Smooth muscle cell (in vitro differentiated cells): ENCODE data around the gene OGT. TPM values are rescaled to one million over a fixed set of nuclear protein-coding genes. Genes with fewer than 3 reads are reported as not detected.
"Not testable (repeated sequence)": the region's sequence is repeated elsewhere in the genome, so short reads cannot be mapped to it uniquely, and the experiment has no call there.

Source experiments
- DNase-seq: peaks from one replicate; lab custom pipeline; 2025; ENCODE audit not compliant: unreplicated experiment; lab: John Stamatoyannopoulos, UW
- H2AFZ ChIP-seq: fragments of 200-600 bp; sonication (generic); 2 replicates; pipeline ENCODE4 v1.6.0; 2016; ENCODE audit warnings: antibody characterized with exemption, low read depth, mild to moderate bottlenecking
- H3F3A ChIP-seq: fragments of 200-600 bp; sonication (generic); 2 replicates; pipeline ENCODE4 v1.6.0; 2017; ENCODE audit warnings: antibody characterized with exemption, low read depth
- H3K27ac ChIP-seq: fragments of 200-600 bp; sonication (generic); 2 replicates; pipeline ENCODE4 v1.5.1; 2016; ENCODE audit warnings: low read depth, mild to moderate bottlenecking
- H3K27me3 ChIP-seq: fragments of 200-600 bp; sonication (generic); 2 replicates; pipeline ENCODE4 v1.6.1; 2016; ENCODE audit warnings: low read depth, mild to moderate bottlenecking
- H3K36me3 ChIP-seq: fragments of 200-600 bp; sonication (generic); 2 replicates; pipeline ENCODE4 v1.5.1; 2016; ENCODE audit warnings: low read depth
- H3K4me1 ChIP-seq: fragments of 200-600 bp; sonication (generic); 2 replicates; pipeline ENCODE4 v1.5.1; 2016; ENCODE audit warnings: low read depth
- H3K4me2 ChIP-seq: fragments of 200-600 bp; sonication (generic); 2 replicates; pipeline ENCODE4 v1.6.0; 2016; ENCODE audit warnings: mild to moderate bottlenecking
- H3K4me3 ChIP-seq: fragments of 200-600 bp; sonication (generic); 2 replicates; pipeline ENCODE4 v1.5.1; 2016; ENCODE audit warnings: mild to moderate bottlenecking
- H3K79me2 ChIP-seq: fragments of 200-600 bp; sonication (generic); 2 replicates; pipeline ENCODE4 v1.6.0; 2016; ENCODE audit warnings: low read depth, mild to moderate bottlenecking
- H3K9ac ChIP-seq: fragments of 200-600 bp; sonication (generic); 2 replicates; pipeline ENCODE4 v1.6.0; 2016; ENCODE audit warnings: low read depth
- H3K9me3 ChIP-seq: fragments of 200-600 bp; sonication (generic); replicated peaks from 2 replicates; pipeline ENCODE4 v1.5.1; 2016; ENCODE audit warnings: low read depth
- H4K20me1 ChIP-seq: fragments of 200-600 bp; sonication (generic); 2 replicates; pipeline ENCODE4 v1.6.0; 2016; ENCODE audit warnings: low read depth
- WGBS: methylation state at CpG from one replicate; pipeline ENCODE4 v1.1.7; 2016; ENCODE audit warnings: low lambda C conversion rate; 5-methylcytosine and 5-hydroxymethylcytosine counted together
- polyA plus RNA-seq: library from polyadenylated mRNA; unstranded; fragments of >200 nt; fragmentation: Nextera tagmentation; extraction: Ambion mirVana; gene quantifications from 2 replicates; pipeline ENCODE4 v1.2.1, GENCODE V29; 2016
- total RNA-seq: library from RNA; depleted of rRNA; stranded (reverse); fragments of >200 nt; gene quantifications from 2 replicates; pipeline ENCODE4 v1.2.3, GENCODE V29; 2014
- TF ChIP-seq, protein P1 (sequence below): fragments of 200-600 bp; sonication (generic); IDR thresholded peaks from 2 replicates; pipeline ENCODE4 v1.5.1; 2017; ENCODE audit warnings: borderline replicate concordance, mild to moderate bottlenecking, antibody characterized with exemption; ENCODE audit not compliant: insufficient read depth, poor library complexity, severe bottlenecking

OGT gene
- total and polyA plus RNA-seq, 2 experiments from 2014 or later, result 13.2 to 67.4 TPM

DNA sequence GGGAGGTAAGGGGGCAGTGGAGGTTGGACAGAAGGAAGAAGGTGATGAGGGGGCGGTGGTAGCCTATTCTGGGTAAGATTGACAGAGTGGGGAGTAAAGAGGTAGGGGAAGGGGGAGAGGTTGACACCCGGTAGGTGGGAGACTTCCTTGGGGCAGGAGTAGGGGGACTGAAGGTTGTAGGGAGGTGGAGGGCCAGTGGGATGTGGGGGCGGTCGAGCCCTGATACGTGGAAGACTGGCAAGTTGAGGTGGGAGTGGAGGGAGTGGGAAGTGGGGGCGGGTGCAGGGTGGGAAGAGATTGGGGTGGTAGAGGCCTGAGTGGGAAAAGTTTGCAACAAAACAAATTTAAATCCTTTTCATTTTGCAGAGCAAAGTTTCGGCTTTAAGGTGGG is 47.1 kb downstream of the OGT start:
- no peak for DNase-seq
- peaks cover 7% of the 10 kb centered on the region for H3K36me3 ChIP-seq
- no peak overlapping the region for H3K4me2 ChIP-seq
- H2AFZ ChIP-seq, result no peak overlapping the region
- no peak overlapping the region for H3K4me3 ChIP-seq
- no peaks in the 10 kb centered on the region for H4K20me1 ChIP-seq
- H3K4me1 ChIP-seq, result no peaks in the 10 kb centered on the region
- TF ChIP-seq, protein P1, sequence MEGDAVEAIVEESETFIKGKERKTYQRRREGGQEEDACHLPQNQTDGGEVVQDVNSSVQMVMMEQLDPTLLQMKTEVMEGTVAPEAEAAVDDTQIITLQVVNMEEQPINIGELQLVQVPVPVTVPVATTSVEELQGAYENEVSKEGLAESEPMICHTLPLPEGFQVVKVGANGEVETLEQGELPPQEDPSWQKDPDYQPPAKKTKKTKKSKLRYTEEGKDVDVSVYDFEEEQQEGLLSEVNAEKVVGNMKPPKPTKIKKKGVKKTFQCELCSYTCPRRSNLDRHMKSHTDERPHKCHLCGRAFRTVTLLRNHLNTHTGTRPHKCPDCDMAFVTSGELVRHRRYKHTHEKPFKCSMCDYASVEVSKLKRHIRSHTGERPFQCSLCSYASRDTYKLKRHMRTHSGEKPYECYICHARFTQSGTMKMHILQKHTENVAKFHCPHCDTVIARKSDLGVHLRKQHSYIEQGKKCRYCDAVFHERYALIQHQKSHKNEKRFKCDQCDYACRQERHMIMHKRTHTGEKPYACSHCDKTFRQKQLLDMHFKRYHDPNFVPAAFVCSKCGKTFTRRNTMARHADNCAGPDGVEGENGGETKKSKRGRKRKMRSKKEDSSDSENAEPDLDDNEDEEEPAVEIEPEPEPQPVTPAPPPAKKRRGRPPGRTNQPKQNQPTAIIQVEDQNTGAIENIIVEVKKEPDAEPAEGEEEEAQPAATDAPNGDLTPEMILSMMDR, result no peak
- 100% methylated on average over 2 of the region's 7 CpGs for WGBS
- H3K9ac ChIP-seq, result no peak overlapping the region
- H3K9me3 ChIP-seq, result peaks cover 3% of the 10 kb centered on the region
- H3K79me2 ChIP-seq, result no peaks in the 10 kb centered on the region
- no peak overlapping the region for H3K27ac ChIP-seq
- H3K27me3 ChIP-seq, result no peaks in the 10 kb centered on the region
- H3F3A ChIP-seq, result no peaks in the 10 kb centered on the region

DNA sequence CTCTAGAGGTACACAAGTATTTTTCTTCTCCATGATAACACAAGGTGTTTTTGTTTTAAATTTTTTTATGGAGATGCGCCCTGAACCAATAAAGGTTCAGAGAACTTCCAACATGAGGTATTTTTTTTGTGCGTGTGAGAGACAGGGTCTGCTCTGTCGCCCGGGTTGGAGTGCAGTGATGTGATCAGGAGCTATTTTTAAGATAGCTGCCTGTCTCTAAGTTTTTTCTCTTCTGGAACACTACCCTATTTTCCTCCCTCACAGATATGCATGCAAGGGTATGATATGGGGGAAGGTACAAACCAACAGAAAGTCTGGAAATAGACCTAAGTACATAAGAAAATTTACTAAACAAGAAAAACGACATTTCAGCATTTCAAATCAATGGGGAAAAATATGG is 48.3 kb downstream of the OGT start:
- 86% methylated on average over 5 of the region's 5 CpGs for WGBS
- H3K4me1 ChIP-seq, result no peaks in the 10 kb centered on the region
- no peak overlapping the region for H3K4me2 ChIP-seq
- no peaks in the 10 kb centered on the region for H3K27me3 ChIP-seq
- no peak overlapping the region for H2AFZ ChIP-seq
- no peaks in the 10 kb centered on the region for H3K36me3 ChIP-seq
- no peaks in the 10 kb centered on the region for H3K79me2 ChIP-seq
- DNase-seq, result no peak
- H3K9me3 ChIP-seq, result no peaks in the 10 kb centered on the region
- H3F3A ChIP-seq, result no peaks in the 10 kb centered on the region
- no peak overlapping the region for H3K27ac ChIP-seq
- TF ChIP-seq, protein P1, result no peak
- no peaks in the 10 kb centered on the region for H4K20me1 ChIP-seq
- no peak overlapping the region for H3K9ac ChIP-seq
- H3K4me3 ChIP-seq, result no peak overlapping the region

DNA sequence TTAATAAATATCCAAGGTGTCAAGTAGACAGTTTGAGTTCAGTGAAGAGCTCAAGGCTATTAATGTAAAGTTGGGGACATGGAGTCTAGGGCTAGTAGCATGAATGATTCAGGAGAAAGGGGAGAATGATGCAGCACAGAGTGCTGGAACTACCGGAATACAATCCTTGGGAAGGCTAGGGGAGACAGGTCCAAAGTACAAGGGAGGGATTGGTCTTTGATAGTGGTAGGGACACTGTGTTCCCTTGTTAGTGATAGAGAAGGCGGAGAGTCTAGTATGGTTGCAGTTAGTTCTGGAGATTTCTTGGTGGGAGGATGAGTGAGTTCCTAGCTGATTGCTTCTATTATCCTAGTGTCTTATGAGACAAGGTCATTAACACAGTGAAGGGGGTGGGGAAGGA is 54.0 kb downstream of the OGT start:
- H3K27ac ChIP-seq, result no peak overlapping the region
- TF ChIP-seq, protein P1, result no peak
- no peaks in the 10 kb centered on the region for H3K4me1 ChIP-seq
- no peak overlapping the region for H3K9ac ChIP-seq
- H4K20me1 ChIP-seq, result no peaks in the 10 kb centered on the region
- H2AFZ ChIP-seq, result no peak overlapping the region
- no peak for DNase-seq
- no peak overlapping the region for H3K4me2 ChIP-seq
- no peak overlapping the region for H3K4me3 ChIP-seq
- H3K36me3 ChIP-seq, result no peaks in the 10 kb centered on the region
- H3K27me3 ChIP-seq, result no peaks in the 10 kb centered on the region
- no peaks in the 10 kb centered on the region for H3F3A ChIP-seq
- WGBS, result 94% methylated on average over 2 of the region's 2 CpGs
- H3K9me3 ChIP-seq, result no peaks in the 10 kb centered on the region
- no peaks in the 10 kb centered on the region for H3K79me2 ChIP-seq

GRCh38 chrX:71593210-71593609 is 60.3 kb downstream of the OGT start:
- H3K9ac ChIP-seq, H3K36me3 ChIP-seq, H3K4me2 ChIP-seq, DNase-seq, H4K20me1 ChIP-seq, H3K27me3 ChIP-seq, H3K4me1 ChIP-seq, H3K9me3 ChIP-seq, H3K4me3 ChIP-seq, H3F3A ChIP-seq, H3K27ac ChIP-seq, H3K79me2 ChIP-seq, H2AFZ ChIP-seq: not testable (repeated sequence)
- WGBS, result 87% methylated on average over 7 of the region's 8 CpGs
